HG02938 (cell line): ENCODE measurements around the gene CCL3.
"Not testable (repeated sequence)": the region's sequence is repeated elsewhere in the genome, so short reads cannot be mapped to it uniquely, and the experiment has no call there.

Experiments used
- ATAC-seq: cut with Tn5 transposase; IDR thresholded peaks from one replicate; pipeline ENCODE4 v1.9.1; 2021; ENCODE audit warnings: mild to moderate bottlenecking, moderate library complexity; ENCODE audit not compliant: unreplicated experiment

Gene CCL3

DNA sequence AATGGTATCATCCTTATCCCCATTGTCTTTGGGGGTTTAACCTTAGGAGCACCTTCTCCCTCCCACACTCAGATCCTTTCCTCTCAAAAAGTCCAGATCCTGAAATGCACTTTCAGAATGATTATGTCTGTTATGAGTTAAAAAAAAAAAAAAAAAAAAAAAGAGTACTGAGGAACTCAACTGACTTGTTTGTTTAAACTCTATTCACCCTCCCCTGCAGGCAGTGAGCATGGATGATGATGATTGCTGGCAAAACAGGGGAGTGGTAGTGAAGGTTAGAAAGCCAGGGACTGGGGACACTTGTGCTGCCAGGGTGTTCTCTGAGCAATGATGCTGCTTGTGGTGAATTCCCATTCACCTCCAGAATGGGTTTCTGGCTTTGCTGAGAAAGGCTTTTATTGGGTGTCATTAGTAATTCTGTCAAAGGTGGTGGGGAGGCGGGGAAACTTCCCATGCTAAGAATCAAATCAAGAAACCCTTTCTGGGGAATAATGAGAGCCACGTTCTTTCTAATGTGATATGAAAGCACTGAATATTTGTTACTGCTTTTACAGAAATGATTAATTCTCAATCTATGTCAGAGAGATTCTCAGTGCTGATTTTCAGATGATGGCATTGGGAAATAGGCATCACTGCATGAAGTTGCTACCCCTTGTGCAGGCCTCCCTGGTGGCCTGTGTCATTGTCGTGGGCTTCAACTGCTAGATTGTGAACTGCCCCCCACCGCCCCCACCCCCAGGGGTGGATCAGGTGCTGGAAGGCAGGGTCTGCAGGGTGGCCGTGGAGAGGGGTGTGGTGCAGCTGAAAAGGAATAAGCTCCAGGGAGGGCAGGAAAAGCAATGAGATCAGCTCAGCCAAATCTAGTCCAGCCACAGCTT lies 27.8 kb upstream of the CCL3 start:
- ATAC-seq, result no peak

DNA sequence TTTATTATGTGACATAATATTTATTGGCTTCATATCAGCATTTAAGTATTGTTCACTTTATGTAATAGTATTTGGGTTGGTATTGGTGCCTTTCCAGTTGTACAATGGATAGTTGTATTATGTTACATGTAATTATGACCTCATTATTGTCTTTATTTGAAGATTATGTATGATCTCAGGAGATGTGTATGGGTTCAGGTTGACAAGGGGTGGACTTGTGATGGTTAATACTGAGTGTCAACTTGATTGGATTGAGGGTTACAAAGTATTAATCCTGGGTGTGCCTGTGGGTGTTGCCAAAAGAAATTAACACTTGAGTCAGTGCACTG lies 25.7 kb upstream of the CCL3 start:
- ATAC-seq, result not testable (repeated sequence)

DNA sequence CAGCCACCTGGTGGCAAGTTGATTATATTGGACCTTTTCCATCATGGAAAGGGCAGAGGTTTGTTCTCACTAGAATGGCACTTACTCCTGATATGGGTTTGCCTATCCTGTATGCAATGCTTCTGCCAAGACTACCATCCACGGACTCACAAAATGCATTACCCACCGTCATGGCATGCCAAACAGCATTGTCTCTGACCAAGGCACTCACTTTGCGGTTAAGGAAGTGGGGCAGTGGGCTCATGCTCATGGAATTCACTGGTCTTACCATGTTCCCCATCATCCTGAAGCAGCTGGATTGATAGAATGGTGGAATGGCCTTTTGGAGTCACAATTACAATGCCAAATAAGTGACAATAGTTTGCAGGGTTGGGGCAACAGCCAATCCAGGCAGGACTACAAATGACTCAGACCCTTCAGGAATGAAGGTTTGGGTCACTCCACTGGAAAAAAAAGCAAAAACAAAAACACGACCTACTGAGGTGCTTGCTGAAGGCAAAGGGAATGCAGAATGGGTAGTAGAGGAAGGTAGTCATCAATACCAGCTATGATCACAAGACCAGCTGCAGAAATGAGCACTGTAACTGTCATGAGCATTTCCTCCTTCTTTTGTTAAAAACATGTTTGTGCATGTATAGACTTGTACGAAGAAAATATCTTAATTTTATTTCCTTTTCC lies 25.2 kb upstream of the CCL3 start:
- ATAC-seq, result not testable (repeated sequence)

DNA sequence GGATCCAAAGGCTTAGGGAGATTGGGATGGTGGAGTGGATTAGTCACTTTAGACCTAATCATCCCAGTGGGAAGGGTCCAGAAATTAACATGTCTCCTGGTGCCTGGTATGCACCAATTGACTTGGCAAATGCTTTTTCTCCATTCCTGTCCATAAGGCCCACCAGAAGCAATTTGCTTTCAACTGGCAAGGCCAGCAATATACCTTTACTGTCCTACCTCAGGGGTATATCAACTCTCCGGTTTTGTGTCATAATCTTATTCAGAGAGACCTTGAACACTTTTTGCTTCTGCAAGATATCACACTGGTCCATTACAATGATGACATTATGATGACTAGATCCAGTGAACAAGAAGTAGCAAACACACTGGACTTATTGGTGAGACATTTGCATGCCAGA lies 23.2 kb upstream of the CCL3 start:
- not testable (repeated sequence) for ATAC-seq

DNA sequence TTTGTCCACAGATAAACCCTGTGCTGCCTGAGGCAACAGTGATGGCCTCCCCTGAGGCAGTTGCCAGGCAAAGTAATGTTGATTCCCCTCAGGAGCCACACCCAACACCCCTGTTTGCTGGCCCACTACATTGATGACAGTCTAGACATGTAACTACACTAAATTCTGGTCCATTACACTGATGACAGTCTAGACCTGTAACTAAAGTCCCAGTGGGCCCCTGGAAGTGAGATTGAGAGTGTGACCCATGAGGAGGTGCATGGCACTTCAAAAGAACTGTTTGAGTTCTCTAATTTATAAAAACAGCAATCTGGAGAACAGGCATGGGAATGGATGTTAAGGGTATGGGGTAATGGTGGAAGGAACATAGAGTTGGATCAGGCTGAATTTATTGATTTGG lies 22.6 kb upstream of the CCL3 start:
- ATAC-seq, result no peak

DNA sequence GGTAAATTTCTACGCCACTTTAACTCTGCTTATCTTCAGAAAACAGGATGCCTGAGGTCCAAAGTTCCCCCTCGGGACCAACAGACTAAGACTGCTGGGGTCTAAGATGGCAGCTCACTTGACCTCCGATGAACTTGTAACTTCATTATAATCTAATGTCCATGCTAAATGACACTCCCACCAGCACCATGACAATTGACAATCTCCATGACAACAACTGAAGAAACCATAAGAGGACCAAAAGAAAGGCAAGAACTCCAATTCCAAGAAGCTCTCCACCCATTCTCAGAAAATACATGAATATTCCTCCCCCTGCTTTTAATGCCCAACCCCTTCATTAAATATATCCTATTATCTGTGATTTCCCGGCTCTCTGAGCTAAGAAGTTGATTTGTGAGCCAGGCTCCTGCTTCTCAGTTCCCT lies 21.1 kb upstream of the CCL3 start:
- ATAC-seq, result no peak

DNA sequence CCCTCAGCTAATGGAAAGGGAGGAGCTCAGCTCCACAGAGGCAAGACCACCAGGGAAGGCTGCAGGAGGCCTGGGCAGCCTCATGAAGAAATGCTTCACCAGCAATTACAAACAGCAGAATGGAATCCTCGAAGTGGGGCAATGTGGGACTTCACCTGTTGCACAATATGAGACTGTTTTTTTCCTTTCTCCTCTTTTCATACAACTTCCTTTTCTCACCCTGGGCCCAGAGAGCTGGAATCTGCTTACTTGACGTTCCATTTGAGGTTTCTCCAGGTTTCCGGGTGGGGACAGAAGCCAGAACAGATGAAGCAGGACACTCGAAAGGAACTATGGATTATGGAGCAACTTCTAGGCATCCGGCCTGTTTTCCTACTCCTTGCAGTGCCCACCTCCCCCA lies 18.3 kb upstream of the CCL3 start:
- ATAC-seq, result not testable (repeated sequence)

DNA sequence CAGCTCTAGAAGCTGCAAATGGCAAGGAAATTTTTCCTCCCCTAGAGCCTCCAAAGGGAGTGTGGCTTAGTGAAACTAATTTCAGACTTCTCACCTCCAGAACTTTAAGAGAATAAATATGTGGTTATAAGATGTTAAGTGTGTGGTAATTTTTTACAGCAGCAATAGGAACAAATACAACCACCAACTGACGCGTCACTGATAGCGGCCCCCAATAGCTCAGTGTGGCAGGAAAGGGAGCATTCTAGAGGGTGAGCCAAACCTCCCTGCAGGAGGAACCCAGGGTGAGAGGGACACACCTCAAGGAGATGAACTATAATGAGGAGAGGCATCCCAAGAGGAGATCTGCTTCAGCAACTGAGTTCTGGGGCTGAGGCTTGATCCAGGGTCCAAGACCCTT lies 17.7 kb upstream of the CCL3 start:
- ATAC-seq, result no peak

DNA sequence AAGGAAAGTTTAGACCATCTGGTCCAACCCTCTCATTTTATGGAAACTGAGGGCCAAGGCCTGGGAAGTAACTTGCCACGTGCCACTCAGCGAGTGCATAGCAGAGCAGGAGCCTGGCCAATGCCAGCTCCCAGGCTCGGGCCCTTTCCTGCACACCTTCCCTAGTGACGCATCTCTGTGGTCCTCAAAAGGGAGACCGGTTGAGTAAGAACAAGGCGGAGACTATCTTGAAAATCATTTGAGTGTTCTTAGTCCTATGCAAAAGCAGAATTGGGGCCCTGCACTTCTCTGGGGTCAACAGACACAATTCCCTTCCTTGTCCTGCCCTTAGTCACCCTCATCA lies 16.5 kb upstream of the CCL3 start:
- ATAC-seq, result no peak

DNA sequence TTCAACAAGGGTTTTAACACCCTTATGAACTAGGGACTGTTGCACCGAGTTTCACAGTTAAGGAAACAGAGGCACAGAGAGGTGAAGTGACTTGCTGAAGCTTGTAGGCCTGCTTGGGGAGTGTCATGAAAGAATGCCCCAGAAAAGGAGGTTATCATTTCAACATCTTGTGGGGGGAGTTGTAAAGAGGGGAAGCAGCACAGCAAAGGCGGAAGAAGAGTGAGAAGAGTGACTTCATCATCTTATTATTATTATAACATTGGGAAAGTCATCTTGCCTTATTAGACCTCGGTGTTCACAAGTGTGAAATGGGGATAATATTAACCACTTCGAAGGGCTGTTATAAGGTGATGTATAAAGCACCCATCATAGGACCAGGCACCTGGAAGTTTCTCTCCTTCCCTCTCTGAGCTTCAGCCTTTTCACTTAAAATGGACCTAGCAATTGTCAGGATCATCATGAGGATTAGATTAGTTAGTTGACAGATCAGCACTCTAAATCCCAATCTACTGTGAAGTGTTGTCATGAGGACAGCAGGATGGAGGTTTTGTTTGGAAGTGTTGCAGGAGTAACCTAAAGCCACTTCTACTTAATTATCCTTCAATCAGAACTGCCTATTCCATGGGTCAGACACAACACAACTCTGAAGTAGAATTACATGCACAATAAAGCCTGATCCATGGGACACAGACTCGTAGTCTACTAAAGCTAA lies 16.0 kb upstream of the CCL3 start:
- ATAC-seq, result no peak

DNA sequence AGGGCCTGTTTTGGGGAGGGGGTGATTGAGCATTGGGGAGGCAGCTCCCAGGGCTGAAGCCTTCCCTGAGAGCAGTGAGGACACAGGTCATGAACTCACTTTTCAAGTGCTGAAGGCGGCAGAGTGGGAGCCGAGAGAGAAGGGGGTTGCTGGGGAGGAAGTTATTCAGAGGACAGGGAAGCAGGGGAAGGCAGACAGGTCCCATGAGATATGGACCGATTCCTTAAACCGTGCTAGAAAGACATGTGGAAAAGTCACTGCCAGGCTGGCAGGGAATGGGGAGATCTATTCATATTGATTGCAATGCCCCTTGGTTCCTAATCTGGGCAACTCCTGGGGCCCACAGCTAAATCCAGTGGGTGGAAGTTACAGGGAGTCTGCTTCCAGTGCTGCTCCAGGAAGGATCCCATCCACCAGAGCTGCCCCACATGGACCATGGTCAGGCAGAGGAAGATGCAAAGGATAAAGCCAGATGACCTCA lies 14.8 kb upstream of the CCL3 start:
- ATAC-seq, result no peak

DNA sequence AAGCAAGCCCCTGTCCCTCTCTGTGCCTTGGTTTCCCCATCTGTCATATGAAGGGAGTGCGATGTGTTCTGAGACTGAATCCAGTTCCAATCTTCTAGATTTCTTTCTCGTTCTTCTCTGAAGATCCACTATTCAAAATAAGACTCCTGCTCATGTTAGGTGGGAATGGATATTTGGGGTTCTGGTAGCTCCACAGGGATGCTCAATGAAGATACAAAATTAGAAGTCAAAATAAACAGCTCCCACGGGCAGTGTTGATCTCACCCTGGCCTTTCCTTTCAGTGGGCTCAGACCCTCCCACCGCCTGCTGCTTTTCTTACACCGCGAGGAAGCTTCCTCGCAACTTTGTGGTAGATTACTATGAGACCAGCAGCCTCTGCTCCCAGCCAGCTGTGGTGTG lies 14.3 kb upstream of the CCL3 start:
- ATAC-seq, result not testable (repeated sequence)

DNA sequence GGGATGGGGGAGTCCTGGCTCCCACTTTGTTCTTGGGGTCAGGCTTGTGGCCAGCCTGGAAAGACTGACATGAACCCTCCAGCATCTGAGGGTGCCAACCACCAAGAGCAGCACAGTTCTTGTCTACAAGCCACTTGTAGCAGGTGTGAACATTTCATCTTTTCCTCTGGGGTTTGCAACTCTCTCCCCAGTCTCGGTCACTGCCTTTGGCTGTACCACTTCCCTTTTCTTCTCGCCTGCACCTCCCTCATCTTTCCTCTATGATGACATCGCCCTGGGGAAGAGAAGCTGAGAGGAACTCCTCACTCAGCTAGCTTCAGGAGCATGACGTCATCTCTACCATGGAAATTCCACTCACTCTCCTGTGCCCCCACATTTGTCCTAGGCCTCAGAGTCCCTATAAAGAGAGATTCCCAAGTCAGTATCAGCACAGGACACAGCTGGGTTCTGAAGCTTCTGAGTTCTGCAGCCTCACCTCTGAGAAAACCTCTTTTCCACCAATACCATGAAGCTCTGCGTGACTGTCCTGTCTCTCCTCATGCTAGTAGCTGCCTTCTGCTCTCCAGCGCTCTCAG lies 13.5 kb upstream of the CCL3 start, which contains the start of gene CCL4:
Gene CCL4 (plus strand): TSS at position 427 of the 575 bp plus-strand sequence. CDS start 79 bp downstream, at position 506.
- ATAC-seq, result peak; percentile 74

DNA sequence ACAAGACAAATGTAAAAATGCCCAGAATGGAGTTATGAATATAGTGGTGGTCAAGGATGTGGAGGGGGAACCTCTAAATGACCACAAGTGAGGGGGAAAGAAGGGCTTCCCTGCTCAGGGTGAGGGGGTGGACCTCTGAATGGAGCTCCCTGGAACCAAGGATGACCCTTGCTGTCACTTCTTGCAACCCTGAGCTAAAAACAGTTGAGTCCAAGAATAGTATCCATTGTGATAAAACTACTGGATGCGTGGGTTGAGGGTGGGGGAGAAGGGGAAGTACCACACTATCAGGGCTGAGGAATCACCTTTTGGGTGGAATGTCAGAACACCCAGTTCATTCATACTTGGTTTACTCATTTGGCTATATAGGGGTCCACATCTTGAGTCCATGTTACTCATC lies 9.1 kb upstream of the CCL3 start:
- not testable (repeated sequence) for ATAC-seq

DNA sequence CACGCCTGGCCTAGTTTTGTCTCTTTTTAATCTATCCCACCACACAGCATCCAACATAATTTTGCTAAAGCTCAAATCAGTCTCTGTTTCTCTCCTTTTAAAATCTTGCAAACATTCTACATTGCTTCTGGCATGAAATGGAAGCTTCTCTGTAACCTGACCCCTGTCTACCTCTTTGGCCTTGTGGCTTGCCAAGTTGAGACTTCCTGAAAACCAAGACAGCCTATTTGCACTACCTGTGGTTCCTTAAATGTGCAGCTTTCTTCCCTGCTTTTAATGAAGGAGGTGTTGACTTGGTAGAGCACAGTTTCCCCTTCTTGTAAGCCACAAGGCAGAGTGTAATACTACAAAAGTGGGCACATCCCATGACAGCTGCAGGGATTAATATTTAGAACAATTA lies 6.0 kb upstream of the CCL3 start:
- no peak for ATAC-seq

DNA sequence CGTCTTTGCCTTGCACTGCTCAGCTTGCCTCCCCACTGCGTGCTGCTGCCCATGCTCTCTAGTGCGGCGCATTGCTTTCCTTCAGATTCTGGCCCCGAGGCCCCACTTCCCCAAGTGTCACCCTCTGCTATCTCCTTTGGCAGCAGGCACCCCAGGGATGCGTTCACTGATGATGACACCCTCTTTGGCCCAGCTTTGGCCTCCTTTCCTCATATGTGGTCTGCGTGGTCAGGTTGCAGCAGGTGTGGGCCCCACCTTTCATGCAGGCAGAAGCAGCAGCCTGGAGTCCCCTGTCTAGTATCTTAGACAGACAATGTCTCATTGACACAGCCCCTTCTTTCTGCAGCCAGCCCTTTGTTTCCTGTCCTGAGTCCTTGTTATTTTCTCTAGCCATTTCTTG lies 4.8 kb upstream of the CCL3 start:
- no peak for ATAC-seq

DNA sequence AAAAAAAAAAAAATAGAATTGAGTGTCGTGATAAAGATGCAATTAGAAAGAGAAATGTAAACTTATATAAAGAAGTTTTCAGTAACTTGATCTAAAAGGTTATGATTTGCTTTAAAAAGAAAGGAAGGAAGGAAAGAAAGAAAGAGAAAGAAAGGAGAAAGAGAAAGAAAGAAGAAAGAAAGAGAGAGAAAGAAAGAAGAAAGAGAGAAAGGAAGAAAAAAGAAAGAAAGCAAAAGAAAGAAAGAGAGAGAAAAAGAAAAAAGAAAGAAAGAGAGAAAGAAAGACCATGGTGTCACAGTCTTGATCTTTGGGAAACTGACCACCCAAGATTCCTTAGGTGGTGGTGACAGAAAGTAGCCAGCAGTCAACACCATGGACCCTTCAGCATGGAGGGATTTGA lies 4.3 kb upstream of the CCL3 start:
- no peak for ATAC-seq

DNA sequence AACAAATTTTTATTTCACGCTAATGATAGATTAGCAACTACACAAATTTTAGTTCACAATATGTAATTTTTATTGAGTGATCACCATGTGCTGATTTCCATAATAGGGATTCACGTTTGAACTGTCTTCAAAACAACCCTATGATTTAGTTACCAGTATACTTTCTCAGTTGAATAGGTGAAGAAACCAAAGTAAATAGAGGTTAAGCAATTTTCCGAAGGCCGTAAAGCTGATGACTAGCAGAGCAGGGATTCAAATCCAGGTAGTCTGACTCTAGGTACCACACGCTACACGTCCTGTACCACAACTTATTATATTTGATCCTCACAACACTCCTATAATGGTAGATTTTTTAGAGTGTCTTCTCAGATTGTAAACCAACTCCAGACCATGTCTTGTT lies 2.8 kb upstream of the CCL3 start:
- not testable (repeated sequence) for ATAC-seq

DNA sequence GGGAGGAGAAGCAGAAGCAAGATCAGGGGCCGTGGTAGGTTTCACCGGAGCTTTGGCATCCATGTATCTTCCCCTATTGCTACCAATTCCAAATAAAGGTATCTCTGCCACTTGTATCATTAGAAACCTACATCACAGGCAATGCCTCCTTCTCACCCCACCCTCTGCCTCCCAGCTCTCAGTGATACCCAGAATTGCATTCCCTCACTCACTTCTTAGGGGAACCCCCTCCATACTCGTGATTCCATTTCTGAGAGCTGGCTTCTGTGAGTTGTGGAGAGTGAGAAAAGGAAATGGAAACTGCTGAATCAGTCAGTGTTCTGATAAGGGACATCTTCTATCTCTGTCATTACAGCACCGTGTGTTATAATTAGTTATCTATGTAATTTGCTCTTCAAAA lies 2.3 kb upstream of the CCL3 start:
- no peak for ATAC-seq

DNA sequence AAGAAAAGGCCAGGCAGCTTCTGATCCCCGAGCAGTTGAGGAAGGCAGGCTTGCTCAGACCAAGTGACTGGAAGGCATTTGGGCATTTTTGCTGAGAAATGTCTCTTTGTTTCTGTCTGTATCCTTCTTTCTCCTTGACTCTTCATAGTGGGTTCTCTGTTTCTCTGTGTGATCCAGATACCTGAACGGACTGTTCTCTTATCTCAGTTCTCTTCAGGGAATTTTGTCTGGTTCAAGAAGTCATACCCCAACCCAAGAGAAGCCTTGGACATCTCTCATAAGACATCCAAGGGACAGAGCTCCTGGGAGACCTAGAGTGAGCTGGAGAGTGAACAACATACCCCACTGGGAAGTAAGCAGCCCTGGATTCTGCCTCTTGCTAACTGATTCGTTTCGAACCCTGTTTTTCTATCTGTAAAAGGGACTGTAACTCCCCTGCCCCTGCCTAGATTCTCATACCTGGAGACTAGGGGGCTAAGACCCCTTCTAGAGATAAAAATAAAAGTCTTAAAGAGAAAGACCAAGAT lies 541 bp downstream of the CCL3 start:
- ATAC-seq, result no peak

DNA sequence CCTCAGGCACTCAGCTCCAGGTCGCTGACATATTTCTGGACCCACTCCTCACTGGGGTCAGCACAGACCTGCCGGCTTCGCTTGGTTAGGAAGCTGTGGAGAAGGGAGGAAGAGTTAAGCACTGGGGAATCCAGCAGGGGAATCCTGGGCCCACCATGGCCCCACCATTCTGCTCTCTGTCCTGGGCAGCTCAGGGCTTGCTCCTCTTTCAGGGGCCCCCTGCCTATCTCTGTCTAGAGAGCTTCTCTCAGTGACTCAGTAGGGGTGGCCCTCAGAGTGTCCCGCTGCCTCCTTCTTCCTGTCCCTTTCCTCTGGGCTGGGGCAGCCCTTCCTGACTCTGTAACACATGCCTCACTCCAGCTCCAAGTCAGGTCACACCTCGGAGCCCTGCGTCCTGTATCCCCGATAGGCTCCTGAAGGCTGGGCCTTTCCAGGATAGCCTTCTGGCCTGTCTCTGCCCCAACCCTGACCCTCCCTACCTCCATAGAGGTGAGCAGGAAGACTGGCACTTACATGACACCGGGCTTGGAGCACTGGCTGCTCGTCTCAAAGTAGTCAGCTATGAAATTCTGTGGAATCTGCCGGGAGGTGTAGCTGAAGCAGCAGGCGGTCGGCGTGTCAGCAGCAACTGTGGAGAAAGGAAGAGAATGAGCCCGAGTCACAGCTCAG lies 1.1 kb downstream of the CCL3 start:
- ATAC-seq, result no peak
